ENCODE measurements around the gene SKP2.

GRCh38 chr5:36161361-36161760, 9.4 kb downstream of the SKP2 start:
- TF ChIP-seq CTCF (IDR thresholded peaks at IDR 0.05; ENCODE audit: low read length): no peak
- TF ChIP-seq EZH2 (IDR thresholded peaks at IDR 0.05; ENCODE audit: borderline replicate concordance, low read length): no peak

Measured in OCI-LY1 (cell line).